GM19043 (cell line): Measurements from ENCODE around the gene LMAN2.
"Not testable (repeated sequence)": the region's sequence is repeated elsewhere in the genome, so short reads cannot be mapped to it uniquely, and the experiment has no call there.

ENCODE experiments used
- ATAC-seq: cut with Tn5 transposase; IDR thresholded peaks from one replicate; pipeline ENCODE4 v1.9.1; 2021; ENCODE audit warnings: low read depth; ENCODE audit not compliant: unreplicated experiment

Gene LMAN2

GRCh38 chr5:177349762-177350161 is 1.7 kb downstream of the LMAN2 start:
- no peak for ATAC-seq

DNA sequence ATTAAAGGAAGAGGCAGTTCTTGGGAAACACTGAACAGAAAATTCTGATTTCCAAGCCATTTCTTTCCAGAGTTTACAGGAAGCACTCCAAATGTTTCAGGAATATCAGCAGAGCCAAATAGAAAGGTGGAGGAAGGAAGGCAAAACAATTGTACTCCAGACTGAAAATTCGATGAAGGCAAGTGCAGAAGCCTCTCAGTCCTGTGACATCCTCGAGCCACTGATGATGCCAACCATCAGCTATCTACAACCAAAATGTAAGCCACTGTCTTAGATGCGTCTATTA is 2.2 kb downstream of the LMAN2 start:
- no peak for ATAC-seq

- no peak for ATAC-seq
These were observed 3.8 kb downstream of the LMAN2 start for GRCh38 chr5:177347699-177348098.

DNA sequence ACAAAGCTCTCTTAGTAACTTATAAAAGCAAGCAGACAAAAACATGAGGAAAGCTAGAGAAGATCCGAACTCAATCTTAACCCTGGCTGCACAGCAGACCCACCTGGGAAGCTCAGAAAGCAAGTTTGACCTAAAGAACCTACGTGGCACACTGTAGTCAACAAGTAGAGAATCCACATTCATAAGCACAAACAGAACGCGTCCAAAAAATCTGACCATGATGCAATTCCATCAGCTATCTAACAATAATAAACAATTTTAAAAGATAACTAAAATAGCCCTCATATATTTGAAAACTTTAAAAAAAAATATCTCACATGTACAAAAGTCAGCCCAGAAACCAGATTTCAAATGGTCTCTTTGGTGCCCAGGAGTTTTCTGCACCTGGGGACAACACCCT is 4.6 kb downstream of the LMAN2 start:
- ATAC-seq, result no peak

GRCh38 chr5:177344891-177345290 is 6.6 kb downstream of the LMAN2 start:
- ATAC-seq, result no peak

- no peak for ATAC-seq
These were observed 7.7 kb downstream of the LMAN2 start for GRCh38 chr5:177343777-177344176.

- ATAC-seq, result not testable (repeated sequence)
These were observed 8.5 kb downstream of the LMAN2 start for GRCh38 chr5:177343000-177343399.

- no peak for ATAC-seq
These were observed 12.3 kb downstream of the LMAN2 start for GRCh38 chr5:177339107-177339638.

DNA sequence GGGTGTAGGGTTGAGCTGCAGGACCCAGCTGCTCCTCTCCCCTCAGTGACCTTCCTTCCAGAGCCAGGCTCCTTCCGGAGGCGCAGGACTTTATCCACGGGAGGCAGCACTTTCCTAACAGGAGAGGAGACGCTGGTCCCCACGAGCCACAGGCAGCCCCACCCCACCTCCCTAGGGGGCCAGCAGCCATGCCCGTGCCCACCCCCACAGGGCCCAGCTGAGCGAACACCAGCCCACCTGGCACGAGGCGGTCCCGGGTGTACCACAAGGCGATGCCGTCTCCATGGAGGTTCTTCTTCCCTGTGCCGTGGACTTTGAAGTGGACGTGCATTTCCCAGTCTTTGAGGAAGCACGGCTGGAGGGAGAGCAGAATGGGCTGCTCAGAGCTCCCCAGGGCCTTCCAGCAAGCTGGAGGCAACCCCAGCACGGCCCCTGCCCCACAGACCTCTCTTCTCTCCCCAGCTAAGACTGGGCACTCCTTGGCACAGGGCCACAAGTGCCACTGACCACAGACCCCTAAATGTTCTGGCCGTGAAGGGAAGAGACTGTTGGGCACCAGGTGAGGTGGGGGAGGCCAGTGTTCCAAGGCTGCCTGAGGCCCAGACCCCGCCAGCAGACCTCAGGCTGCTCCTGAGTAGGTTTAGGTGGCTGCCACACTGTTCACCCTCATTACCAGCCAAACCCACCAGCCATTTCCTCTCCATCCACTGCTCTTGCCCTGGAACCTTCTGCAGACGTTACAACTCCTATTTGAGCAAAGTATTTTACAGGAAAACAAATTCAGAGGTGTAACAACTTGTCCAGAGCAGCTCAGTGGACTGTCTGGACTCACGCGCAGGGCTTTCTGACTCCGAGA is 13.0 kb downstream of the LMAN2 start:
- ATAC-seq, result no peak

DNA sequence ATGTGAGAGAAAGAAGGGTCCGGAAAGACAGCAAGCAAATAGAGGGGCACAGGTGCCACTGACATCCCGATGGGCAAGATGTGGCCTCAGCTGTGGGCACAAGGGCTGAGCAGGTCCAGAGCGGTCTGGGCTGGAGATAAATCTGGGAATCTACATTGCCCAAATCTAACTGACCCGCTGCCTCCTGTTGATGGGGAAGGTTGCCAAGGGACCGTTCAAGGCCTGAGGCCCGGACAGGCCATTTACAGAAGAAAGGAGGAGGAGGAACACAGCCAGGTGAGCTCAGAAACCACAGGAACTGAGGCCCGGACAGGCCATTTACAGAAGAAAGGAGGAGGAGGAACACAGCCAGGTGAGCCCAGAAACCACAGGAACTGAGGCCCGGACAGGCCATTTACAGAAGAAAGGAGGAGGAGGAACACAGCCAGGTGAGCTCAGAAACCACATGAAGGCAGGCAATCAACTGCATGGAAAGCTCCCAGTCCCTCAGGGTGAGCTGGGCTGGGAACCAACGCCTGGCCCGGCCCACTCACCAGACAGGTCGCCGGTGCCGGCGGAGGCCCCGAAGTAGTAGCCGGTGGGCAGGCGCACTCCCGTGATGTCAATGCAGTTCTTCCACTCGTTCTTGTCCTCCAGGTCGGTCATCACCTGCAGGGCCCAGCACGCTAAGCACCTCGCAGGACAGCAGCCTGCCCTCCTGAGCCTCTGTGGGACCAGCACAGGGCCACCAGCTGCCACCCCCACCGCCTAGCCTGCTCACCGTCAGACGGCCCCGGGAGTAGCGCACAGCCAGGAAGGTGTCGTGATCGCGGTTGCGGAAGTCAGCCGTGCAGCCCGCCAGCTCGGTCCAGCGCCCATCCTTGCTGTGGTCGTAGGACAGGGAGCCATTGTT is 14.6 kb downstream of the LMAN2 start:
- ATAC-seq, result no peak

DNA sequence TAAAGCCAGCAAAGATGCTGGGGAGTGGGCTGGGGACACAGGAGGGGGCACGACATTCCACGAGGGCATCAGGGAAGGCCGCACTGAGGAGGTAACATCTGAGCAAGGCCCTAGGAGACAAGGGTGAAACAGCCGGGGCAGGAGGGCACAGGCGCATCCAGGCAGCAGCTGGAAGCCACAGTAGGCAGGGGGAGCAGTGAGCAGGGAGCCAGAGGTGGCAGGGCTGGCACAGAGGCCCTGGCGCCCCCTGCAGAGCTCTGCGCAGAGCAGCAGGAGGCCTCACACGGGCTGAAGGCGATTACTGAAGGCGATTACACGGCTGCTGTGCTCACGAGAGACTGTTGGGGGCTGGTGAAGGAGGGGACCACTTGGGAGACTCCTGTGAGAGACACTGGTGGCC is 15.4 kb downstream of the LMAN2 start:
- no peak for ATAC-seq

- no peak for ATAC-seq
These were observed 15.8 kb downstream of the LMAN2 start for GRCh38 chr5:177335701-177336065.

DNA sequence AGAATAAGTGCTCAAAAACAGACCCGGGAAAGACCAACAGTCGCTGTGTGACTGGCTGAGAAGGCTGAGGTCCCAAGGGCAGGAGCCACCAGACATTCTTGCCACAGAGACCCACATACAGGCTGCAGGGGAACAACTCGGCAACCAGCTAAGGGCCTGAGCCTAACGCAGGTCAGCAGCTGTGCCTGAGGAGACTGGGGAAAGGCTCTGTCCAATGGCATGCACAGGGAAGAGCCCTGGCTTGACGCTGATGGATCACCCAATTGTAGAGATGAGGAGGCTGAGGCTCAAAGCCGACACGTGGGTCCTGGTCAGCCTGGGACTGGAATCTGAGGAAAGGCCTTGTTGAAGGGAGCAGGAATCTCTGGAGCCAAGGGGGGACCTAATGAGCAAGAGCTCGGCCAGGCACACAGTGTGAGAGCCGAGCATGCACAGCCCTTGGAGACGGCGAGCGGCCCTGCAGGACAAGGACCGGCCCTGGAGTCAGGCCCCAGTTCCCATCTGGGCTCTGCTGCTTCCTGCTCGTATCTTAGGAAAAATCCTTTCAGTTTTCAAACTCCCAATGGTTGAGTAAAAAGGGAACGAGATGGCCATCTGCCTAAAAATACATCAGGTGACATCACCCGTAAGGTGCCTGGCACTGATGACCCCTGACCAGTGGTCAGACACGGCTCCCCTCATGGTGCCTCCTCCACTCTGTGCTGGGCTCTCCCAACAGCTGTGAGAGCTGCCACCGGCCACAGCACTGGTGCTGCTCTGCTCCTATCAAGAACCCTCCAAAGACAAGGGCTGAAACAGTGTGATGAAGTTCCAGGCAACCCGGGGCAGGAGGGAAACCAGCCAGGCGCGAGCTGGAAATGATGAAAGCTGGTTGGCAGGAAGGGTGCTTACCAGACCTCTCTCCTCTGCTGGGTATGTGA is 16.4 kb downstream of the LMAN2 start:
- ATAC-seq, result no peak

DNA sequence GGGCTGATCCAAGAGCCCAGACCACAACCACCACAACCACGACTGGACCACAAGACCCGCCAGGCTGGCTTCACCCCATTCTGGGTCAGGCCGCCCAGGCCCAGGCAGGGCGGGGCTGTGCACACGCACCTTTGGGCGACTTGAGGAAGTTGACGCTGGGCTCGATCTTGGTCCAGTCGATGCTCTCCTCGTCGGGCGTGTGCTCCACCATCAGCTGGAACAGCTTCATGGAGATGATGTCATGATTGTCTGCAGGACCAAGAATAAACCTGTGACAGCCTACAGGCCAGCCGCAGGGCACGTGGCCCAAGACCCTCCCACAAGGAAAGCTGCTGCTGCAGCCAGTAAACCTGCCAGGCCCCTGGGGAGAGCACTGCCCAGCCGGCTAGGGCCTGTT is 17.3 kb downstream of the LMAN2 start:
- ATAC-seq, result no peak

GRCh38 chr5:177333420-177334154 is 17.9 kb downstream of the LMAN2 start:
- ATAC-seq, result no peak

DNA sequence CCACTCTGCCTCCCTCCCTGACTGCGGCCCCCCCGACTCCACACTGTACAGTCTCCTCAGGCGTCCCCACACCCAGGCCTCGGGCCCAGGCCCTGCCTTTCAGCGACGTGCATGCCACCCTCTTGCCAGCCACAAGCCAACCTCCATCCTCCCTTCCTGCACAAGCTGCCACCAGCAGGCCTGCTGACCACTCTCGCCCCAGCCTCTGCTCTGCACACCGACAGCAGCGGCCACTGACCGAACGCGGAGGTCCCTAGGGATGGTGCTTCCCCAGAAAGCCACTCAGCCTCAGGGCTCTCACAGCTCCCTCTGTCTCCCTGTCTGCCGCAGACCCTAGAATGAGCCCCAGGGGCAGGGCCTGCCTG is 18.6 kb downstream of the LMAN2 start:
- no peak for ATAC-seq

- ATAC-seq, result no peak
These were observed 19.2 kb downstream of the LMAN2 start for GRCh38 chr5:177332031-177332895.

- no peak for ATAC-seq
These were observed 20.3 kb downstream of the LMAN2 start for GRCh38 chr5:177330991-177331842.
